HepG2 (cell line): ENCODE results near the gene ID3. TPM values are rescaled to one million over a fixed set of nuclear protein-coding genes. Genes with fewer than 3 reads are reported as not detected.
A peak's percentile ranks its signal among the peaks of the same experiment; 100 is the strongest.

Experiments used
- DDIT3 ChIP-seq: sonication (generic); formaldehyde crosslinking; IDR thresholded peaks from 2 replicates; pipeline ENCODE4 v1.4.0; 2020; ENCODE audit warnings: mild to moderate bottlenecking, missing genetic modification reagents
- JARID2 ChIP-seq: sonication (generic); formaldehyde crosslinking; IDR thresholded peaks from 2 replicates; pipeline ENCODE4 v1.8.1; 2023; ENCODE audit warnings: missing genetic modification reagents, inconsistent platforms; ENCODE audit not compliant: insufficient replicate concordance
- MAFK ChIP-seq, 2 experiments: IDR thresholded peaks in 1 of 2; conservative IDR thresholded peaks in 1 of 2; 2 replicates each; pipeline ENCODE4 v1.6.1; 2011; ENCODE audit warnings: improper control_type of control experiment in 2 of 2, low read length in 2 of 2
- POLR2A ChIP-seq, 2 experiments: IDR thresholded peaks; 2 replicates each; pipeline ENCODE4 v1.6.1; 2011; ENCODE audit warnings: low read depth in 2 of 2, low read length in 2 of 2, mild to moderate bottlenecking in 1 of 2, moderate library complexity in 1 of 2; ENCODE audit not compliant: insufficient read depth in 1 of 2
- RFXANK ChIP-seq: IDR thresholded peaks from 2 replicates; pipeline ENCODE4 v1.6.1; 2016
- TERF1 ChIP-seq: sonication (generic); formaldehyde crosslinking; IDR thresholded peaks from 2 replicates; pipeline ENCODE4 v1.8.0; 2022; ENCODE audit warnings: mild to moderate bottlenecking, missing genetic modification reagents, moderate library complexity
- THAP11 ChIP-seq: IDR thresholded peaks from 2 replicates; pipeline ENCODE4 v1.6.1; 2016; ENCODE audit warnings: missing biosample characterization, missing genetic modification reagents
- ZBTB2 ChIP-seq: sonication (generic); formaldehyde crosslinking; IDR thresholded peaks from 2 replicates; pipeline ENCODE4 v1.8.0; 2022; ENCODE audit warnings: low read depth, missing genetic modification reagents
- ZBTB43 ChIP-seq: sonication (generic); formaldehyde crosslinking; conservative IDR thresholded peaks from 2 replicates; pipeline ENCODE4 v1.4.0; 2020; ENCODE audit warnings: missing genetic modification reagents
- ZBTB7B ChIP-seq: sonication (generic); formaldehyde crosslinking; IDR thresholded peaks from 2 replicates; pipeline ENCODE4 v1.4.0; 2020; ENCODE audit warnings: missing genetic modification reagents
- ZNF160 ChIP-seq: sonication (generic); formaldehyde crosslinking; IDR thresholded peaks from 2 replicates; pipeline ENCODE4 v1.8.0; 2022; ENCODE audit warnings: mild to moderate bottlenecking, inconsistent platforms, missing genetic modification reagents
- ZNF20 ChIP-seq: sonication (generic); formaldehyde crosslinking; IDR thresholded peaks from 2 replicates; pipeline ENCODE4 v1.4.0; 2020; ENCODE audit warnings: mild to moderate bottlenecking, moderate library complexity, missing genetic modification reagents
- ZNF3 ChIP-seq: IDR thresholded peaks from 2 replicates; pipeline ENCODE4 v1.7.0; 2017; ENCODE audit warnings: inconsistent platforms
- ZNF34 ChIP-seq: sonication (generic); formaldehyde crosslinking; IDR thresholded peaks from 2 replicates; pipeline ENCODE4 v1.4.0; 2020; ENCODE audit warnings: mild to moderate bottlenecking, missing genetic modification reagents, borderline replicate concordance
- ZNF460 ChIP-seq: sonication (generic); formaldehyde crosslinking; IDR thresholded peaks from 2 replicates; pipeline ENCODE4 v1.5.1; 2020; ENCODE audit warnings: missing genetic modification reagents, mild to moderate bottlenecking, borderline replicate concordance
- ZNF605 ChIP-seq: sonication (generic); formaldehyde crosslinking; IDR thresholded peaks from 2 replicates; pipeline ENCODE4 v1.8.0; 2022; ENCODE audit warnings: mild to moderate bottlenecking, missing genetic modification reagents
- polyA plus RNA-seq, 8 experiments: library from polyadenylated mRNA; depleted of rRNA in 3 of 8; stranded (reverse) in 7 of 8; unstranded in 1 of 8; fragments of >200 nt; fragmentation: Illumina TruSeq in 4 of 8; extraction: Trizol in 4 of 8; gene quantifications; 2 replicates each; pipeline versions ENCODE4 v1.2.1 to v1.2.3, GENCODE V29; 2011 to 2016; ENCODE audit warnings: low read depth in 4 of 8, missing spikeins in 1 of 8, mixed read lengths in 1 of 8; ENCODE audit not compliant: insufficient read depth in 1 of 8
- total RNA-seq, 5 experiments: library from RNA; depleted of rRNA; stranded (reverse); fragments of >200 nt; fragmentation: Illumina TruSeq; extraction: Trizol; gene quantifications; 2 replicates each; pipeline ENCODE4 v1.2.3, GENCODE V29; 2016; ENCODE audit warnings: low read depth in 1 of 5
- TF ChIP-seq, protein P1 (sequence below): IDR thresholded peaks from 2 replicates; pipeline ENCODE4 v1.6.1; 2018; ENCODE audit warnings: missing genetic modification reagents
- TF ChIP-seq, protein P2 (sequence below): sonication (generic); formaldehyde crosslinking; IDR thresholded peaks from 2 replicates; pipeline ENCODE4 v1.4.0; 2020; ENCODE audit warnings: missing genetic modification reagents
- TF ChIP-seq, protein P3 (sequence below): sonication (generic); formaldehyde crosslinking; IDR thresholded peaks from 2 replicates; pipeline ENCODE4 v1.4.0; 2020; ENCODE audit warnings: mild to moderate bottlenecking, missing genetic modification reagents

Gene ID3
- total and polyA plus RNA-seq, 2 of the 13 experiments (the other 11 are each of a cell fraction or from before 2014, with no cell fraction given) = 64.8 to 115 TPM

DNA sequence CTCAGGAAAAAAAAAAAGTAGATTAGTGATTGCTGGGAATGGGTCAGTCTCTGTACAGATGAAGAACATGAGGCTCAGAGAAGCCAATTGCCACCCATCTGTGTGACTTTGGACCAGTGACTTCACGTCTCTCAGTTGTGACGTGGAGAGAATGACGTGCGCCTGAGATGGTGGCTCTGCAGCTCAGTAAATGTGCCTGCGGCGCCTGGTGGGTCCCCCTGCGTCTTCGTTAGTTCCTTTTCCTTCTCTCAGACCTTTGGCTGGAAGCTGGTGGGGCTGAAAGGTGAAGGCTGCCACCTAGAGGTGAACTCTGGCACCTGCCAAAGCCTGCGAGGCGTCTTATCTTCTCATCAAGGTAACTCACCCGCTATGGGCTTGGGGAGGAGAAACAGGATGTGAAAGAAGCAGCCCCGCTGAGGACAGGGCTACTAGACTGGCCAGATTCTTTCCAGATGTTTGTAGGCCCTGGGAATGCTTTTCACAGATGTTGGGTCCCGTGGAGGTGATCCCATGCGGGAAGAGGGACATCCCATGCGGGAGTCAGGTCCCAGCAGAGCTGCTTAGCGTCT, 19.5 kb downstream of the ID3 start (continued):
- TF ChIP-seq, protein P1, sequence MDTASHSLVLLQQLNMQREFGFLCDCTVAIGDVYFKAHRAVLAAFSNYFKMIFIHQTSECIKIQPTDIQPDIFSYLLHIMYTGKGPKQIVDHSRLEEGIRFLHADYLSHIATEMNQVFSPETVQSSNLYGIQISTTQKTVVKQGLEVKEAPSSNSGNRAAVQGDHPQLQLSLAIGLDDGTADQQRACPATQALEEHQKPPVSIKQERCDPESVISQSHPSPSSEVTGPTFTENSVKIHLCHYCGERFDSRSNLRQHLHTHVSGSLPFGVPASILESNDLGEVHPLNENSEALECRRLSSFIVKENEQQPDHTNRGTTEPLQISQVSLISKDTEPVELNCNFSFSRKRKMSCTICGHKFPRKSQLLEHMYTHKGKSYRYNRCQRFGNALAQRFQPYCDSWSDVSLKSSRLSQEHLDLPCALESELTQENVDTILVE (CRISPR knock-in tag) = no peak
- TF ChIP-seq MAFK (conservative IDR thresholded peaks at IDR 0.05 in 1 of 2, IDR thresholded peaks at IDR 0.05 in 1 of 2; ENCODE audit: low read length in 2 of 2) = no peak
- TF ChIP-seq RFXANK (CRISPR knock-in tag) = no peak
- TF ChIP-seq ZNF34 (CRISPR knock-in tag) = no peak
- TF ChIP-seq, protein P2, sequence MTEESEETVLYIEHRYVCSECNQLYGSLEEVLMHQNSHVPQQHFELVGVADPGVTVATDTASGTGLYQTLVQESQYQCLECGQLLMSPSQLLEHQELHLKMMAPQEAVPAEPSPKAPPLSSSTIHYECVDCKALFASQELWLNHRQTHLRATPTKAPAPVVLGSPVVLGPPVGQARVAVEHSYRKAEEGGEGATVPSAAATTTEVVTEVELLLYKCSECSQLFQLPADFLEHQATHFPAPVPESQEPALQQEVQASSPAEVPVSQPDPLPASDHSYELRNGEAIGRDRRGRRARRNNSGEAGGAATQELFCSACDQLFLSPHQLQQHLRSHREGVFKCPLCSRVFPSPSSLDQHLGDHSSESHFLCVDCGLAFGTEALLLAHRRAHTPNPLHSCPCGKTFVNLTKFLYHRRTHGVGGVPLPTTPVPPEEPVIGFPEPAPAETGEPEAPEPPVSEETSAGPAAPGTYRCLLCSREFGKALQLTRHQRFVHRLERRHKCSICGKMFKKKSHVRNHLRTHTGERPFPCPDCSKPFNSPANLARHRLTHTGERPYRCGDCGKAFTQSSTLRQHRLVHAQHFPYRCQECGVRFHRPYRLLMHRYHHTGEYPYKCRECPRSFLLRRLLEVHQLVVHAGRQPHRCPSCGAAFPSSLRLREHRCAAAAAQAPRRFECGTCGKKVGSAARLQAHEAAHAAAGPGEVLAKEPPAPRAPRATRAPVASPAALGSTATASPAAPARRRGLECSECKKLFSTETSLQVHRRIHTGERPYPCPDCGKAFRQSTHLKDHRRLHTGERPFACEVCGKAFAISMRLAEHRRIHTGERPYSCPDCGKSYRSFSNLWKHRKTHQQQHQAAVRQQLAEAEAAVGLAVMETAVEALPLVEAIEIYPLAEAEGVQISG (CRISPR knock-in tag) = no peak
- TF ChIP-seq, protein P3, sequence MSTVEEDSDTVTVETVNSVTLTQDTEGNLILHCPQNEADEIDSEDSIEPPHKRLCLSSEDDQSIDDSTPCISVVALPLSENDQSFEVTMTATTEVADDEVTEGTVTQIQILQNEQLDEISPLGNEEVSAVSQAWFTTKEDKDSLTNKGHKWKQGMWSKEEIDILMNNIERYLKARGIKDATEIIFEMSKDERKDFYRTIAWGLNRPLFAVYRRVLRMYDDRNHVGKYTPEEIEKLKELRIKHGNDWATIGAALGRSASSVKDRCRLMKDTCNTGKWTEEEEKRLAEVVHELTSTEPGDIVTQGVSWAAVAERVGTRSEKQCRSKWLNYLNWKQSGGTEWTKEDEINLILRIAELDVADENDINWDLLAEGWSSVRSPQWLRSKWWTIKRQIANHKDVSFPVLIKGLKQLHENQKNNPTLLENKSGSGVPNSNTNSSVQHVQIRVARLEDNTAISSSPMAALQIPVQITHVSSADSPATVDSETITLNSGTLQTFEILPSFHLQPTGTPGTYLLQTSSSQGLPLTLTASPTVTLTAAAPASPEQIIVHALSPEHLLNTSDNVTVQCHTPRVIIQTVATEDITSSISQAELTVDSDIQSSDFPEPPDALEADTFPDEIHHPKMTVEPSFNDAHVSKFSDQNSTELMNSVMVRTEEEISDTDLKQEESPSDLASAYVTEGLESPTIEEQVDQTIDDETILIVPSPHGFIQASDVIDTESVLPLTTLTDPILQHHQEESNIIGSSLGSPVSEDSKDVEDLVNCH = no peak
- TF ChIP-seq ZBTB2 (CRISPR knock-in tag) = no peak
- no peak for TF ChIP-seq ZNF3 (CRISPR knock-in tag)
- no peak for TF ChIP-seq ZNF20 (CRISPR knock-in tag)
- no peak for TF ChIP-seq DDIT3
- peak; percentile 53 for TF ChIP-seq THAP11 (CRISPR knock-in tag)
- no peak for TF ChIP-seq ZBTB43
- TF ChIP-seq POLR2A (IDR thresholded peaks at IDR 0.05; ENCODE audit: insufficient read depth in 1 of 2, low read depth in 2 of 2, low read length in 2 of 2) = no peak
- no peak for TF ChIP-seq TERF1 (CRISPR knock-in tag)
- TF ChIP-seq ZBTB7B (CRISPR knock-in tag) = 0 out of 2 replicates have a peak, but pooled peaks have one; percentile 24
- no peak for TF ChIP-seq ZNF460
- no peak for TF ChIP-seq ZNF160 (CRISPR knock-in tag)
- peak; percentile 30; the same call in 1 of the 2 replicates for TF ChIP-seq ZNF605 (CRISPR knock-in tag)
- no peak for TF ChIP-seq JARID2 (CRISPR knock-in tag)
